Measurements from ENCODE around the gene KRT38.
A peak's percentile ranks its signal among the peaks of the same experiment; 100 is the strongest.

The KRT38 gene

GRCh38 chr17:41440531-41441033, at the start of gene KRT38:
Gene KRT38, minus strand, starts transcription at chr17:41440983. Its CDS starts 62 bp downstream, at chr17:41440921.
- no peak within 1 kb of the TSS for H3K4me3 ChIP-seq (ENCODE audit: low read depth, low read length)
- no peak for DNase-seq (ENCODE audit: low read depth)

DNA sequence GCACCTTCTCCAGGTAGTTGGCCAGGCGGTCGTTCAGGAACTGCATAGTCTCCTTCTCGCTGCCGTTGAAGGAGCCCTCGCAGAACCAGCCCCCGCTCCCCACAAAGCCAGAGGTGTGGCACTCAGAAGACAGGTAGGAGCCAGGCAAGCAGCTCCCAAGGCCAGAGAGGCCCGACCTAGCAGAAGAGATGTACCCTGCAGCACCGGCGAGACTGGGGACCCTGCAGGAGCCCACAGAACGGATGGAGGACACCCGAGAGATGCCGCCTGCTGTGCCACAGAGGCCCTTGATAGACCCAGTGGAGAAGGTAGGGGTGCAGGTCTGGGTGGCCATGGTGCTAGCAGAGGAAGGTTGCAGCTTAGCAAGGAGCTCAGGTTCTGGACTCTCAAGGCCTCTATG, 48.7 kb upstream of the KRT38 start, which contains the start of gene KRT36:
Gene KRT36 (minus strand): TSS at position 380 of the 400 bp plus-strand sequence. CDS start 46 bp downstream, at position 334.
- H3K4me3 ChIP-seq (ENCODE audit: low read depth, low read length): no peak within 1 kb of the TSS

DNA sequence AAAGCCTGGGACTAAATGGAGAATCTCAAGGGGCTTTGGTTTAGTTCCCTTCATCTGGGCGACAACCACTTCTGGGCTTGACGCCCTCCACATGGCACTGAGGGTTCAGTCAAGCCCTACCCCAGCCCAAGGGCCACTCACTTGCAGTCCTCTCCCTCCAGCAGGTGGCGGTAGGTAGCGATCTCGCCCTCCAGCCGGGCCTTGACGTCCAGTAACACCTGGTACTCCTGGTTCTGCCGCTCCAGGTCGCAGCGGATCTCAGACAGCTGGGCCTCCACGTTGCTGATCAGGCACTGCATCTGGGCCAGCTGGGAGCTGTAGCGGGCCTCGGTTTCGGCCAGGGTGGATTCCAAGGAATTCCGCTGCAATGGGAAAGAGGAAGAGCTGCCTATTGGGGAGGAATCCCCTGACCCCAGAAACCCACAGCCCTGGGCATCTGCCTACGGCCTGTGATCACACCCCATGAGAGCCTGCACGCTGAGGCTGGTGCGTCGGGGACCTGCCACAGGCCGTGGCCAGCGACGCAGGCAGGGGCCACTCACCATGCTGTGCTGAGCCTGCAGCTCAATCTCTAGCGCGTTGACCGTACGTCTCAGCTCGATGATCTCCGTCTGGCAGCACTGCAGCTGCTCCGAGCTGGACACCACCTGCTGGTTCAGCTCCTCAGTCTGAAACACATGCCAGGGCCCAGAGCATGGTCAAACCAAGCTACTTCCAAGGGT, 46.2 kb upstream of the KRT38 start:
- DNase-seq (ENCODE audit: low read depth): no peak

More for the DNA sequence above, 48.7 kb upstream of the KRT38 start, which contains the start of gene KRT36:
- DNase-seq (ENCODE audit: low read depth): no peak

GRCh38 chr17:41486316-41486715, 45.5 kb upstream of the KRT38 start:
- no peak overlapping the region for H3K4me3 ChIP-seq (ENCODE audit: low read depth, low read length)
- DNase-seq (ENCODE audit: low read depth): no peak

More for the DNA sequence above, 46.2 kb upstream of the KRT38 start:
- H3K4me3 ChIP-seq (ENCODE audit: low read depth, low read length): no peak overlapping the region

DNA sequence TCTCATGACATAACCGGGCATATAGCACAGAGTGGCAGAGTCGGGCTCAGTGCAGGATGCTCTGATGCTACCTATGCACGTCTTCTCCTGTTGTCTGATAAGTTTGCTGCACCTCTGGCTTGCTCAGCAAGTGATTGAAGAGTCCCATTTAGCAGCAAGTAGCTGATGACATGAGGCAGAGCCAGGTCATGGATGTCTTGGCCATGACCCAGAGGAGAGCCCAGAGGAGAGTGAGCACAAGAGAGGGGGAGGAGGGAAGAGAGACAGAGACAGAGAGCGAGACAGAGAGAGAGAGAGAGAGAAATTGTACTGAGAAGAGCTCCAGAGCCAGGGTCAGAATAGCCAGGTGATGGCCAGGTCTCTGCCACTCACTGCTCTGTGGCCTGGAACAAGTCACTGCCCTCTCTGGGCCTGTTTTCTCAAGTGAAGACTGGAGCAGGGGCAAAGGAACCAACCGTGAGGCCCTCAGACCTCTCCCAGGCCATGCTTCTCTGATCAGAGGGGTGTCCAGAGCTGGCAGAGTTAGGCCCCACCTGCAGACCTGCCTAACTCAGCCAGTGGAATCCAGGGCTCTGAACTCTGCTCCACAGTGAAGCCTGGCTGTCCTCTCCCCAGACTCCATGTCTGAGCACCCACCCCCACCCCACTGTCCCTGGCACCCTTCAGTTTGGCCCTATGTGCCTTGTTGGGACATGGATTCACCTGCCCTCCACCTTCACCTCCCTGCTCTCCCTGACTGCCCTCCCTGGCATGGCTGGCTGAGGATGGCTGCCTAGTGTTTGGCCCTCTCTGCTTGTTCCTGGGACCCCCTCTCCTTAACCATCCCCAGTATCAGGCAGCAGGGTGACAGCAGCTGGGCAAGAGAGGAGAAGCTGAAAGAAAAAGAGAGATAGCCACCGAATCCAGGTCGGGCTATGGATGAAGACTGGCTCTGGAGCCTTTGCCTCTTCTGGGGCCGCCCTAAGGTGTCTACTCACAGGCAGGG, 44.4 kb upstream of the KRT38 start:
- no peak overlapping the region for H3K4me3 ChIP-seq (ENCODE audit: low read depth, low read length)
- no peak for DNase-seq (ENCODE audit: low read depth)

- no peak overlapping the region for H3K4me3 ChIP-seq (ENCODE audit: low read depth, low read length)
- no peak for DNase-seq (ENCODE audit: low read depth)
These were observed 43.4 kb upstream of the KRT38 start for GRCh38 chr17:41483991-41484826.

- no peak for DNase-seq (ENCODE audit: low read depth)
- no peak overlapping the region for H3K4me3 ChIP-seq (ENCODE audit: low read depth, low read length)
These were observed 42.7 kb upstream of the KRT38 start for GRCh38 chr17:41483531-41483930.

- no peak for DNase-seq (ENCODE audit: low read depth)
- no peak within 1 kb of the TSS for H3K4me3 ChIP-seq (ENCODE audit: low read depth, low read length)
These were observed 40.3 kb upstream of the KRT38 start, which contains the start of gene KRT35 for GRCh38 chr17:41481036-41481435. Gene KRT35, minus strand, starts transcription at chr17:41481151. Its CDS starts 54 bp downstream, at chr17:41481097.

- H3K4me3 ChIP-seq (ENCODE audit: low read depth, low read length): no peak overlapping the region
- DNase-seq (ENCODE audit: low read depth): no peak
These were observed 39.8 kb upstream of the KRT38 start for GRCh38 chr17:41480581-41480980.

DNA sequence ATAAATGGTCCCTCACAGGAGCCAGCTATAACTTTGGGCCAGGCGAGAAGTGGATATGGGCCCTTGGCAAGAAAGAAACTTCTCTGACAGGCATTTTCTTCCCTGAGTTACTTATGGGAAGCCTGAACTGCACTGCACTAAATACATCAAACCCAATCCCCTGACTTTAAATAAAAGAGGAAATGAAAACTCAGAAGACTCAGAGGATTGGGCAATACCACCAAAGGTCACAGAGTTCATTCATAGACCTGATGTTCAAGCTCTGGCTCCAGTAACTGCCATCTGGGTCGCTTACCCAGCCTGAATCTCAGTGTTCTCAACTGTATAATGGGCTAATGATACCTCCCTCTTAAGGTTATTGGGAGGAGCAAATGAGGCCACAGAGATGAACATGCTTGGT, 39.4 kb upstream of the KRT38 start:
- DNase-seq (ENCODE audit: low read depth): no peak
- no peak overlapping the region for H3K4me3 ChIP-seq (ENCODE audit: low read depth, low read length)

GRCh38 chr17:41478237-41478636, 37.5 kb upstream of the KRT38 start:
- no peak for DNase-seq (ENCODE audit: low read depth)

GRCh38 chr17:41476866-41477815, 36.4 kb upstream of the KRT38 start:
- no peak overlapping the region for H3K4me3 ChIP-seq (ENCODE audit: low read depth, low read length)
- DNase-seq (ENCODE audit: low read depth): no peak

More at GRCh38 chr17:41478237-41478636, 37.5 kb upstream of the KRT38 start:
- no peak overlapping the region for H3K4me3 ChIP-seq (ENCODE audit: low read depth, low read length)

GRCh38 chr17:41475421-41475820, 34.6 kb upstream of the KRT38 start:
- no peak overlapping the region for H3K4me3 ChIP-seq (ENCODE audit: low read depth, low read length)
- no peak for DNase-seq (ENCODE audit: low read depth)

GRCh38 chr17:41474863-41475262, 34.1 kb upstream of the KRT38 start:
- no peak for DNase-seq (ENCODE audit: low read depth)
- H3K4me3 ChIP-seq (ENCODE audit: low read depth, low read length): no peak overlapping the region

GRCh38 chr17:41468346-41468745, 27.6 kb upstream of the KRT38 start:
- no peak for DNase-seq (ENCODE audit: low read depth)
- H3K4me3 ChIP-seq (ENCODE audit: low read depth, low read length): no peak overlapping the region

GRCh38 chr17:41467561-41467960, 26.8 kb upstream of the KRT38 start:
- peak; percentile 25 for DNase-seq (ENCODE audit: low read depth)

GRCh38 chr17:41466988-41467387, 26.2 kb upstream of the KRT38 start, which contains the start of gene KRT32:
Gene KRT32, minus strand, starts transcription at chr17:41467386. Its CDS starts 61 bp downstream, at chr17:41467325.
- DNase-seq (ENCODE audit: low read depth): no peak
- H3K4me3 ChIP-seq (ENCODE audit: low read depth, low read length): no peak within 1 kb of the TSS

More at GRCh38 chr17:41467561-41467960, 26.8 kb upstream of the KRT38 start:
- H3K4me3 ChIP-seq (ENCODE audit: low read depth, low read length): no peak overlapping the region

GRCh38 chr17:41464682-41465081, 23.9 kb upstream of the KRT38 start:
- no peak overlapping the region for H3K4me3 ChIP-seq (ENCODE audit: low read depth, low read length)
- peak; percentile 51 for DNase-seq (ENCODE audit: low read depth)

Measured in skeletal muscle cell (primary cell).